ENCODE data around the gene MIPEP. TPM values are rescaled to one million over a fixed set of nuclear protein-coding genes. Genes with fewer than 3 reads are reported as not detected.

The MIPEP gene
- total and polyA plus RNA-seq, 9 of the 15 experiments (the other 6 are each of a cell fraction or from before 2014, with no cell fraction given), result 1.7 to 19.3 (median 13.1) TPM

DNA sequence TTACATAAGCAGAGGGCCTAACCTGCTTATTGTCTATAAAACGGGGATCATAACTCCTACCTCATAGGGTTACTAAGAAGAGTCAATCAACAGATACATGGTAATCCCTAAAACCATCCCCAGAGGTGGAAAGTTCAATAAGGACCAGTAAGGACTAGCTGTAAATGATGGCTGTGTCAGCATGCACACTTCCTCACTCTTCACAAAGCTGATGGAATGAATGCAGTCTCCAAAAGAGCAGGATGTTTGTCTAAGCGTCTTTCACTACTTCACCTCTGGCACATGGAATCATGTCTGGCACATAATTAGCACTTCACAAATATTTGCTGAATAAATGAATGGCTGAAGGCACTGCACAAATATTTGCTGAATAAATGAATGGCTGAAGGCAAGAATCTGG lies 134.2 kb downstream of the MIPEP start:
- H3K4me1 ChIP-seq (replicated peaks in 1 of 2; ENCODE audit: control insufficient read depth in 2 of 2, insufficient read depth in 2 of 2, low read length in 2 of 2), result no peaks in the 10 kb centered on the region
- no peaks in the 10 kb centered on the region for H3K36me3 ChIP-seq (ENCODE audit: control insufficient read depth, insufficient read depth, low read length)
- CTCF ChIA-PET (ENCODE audit: low intra/inter-chr PET ratio), result no interaction called here
- H3K9me3 ChIP-seq (replicated peaks; ENCODE audit: control insufficient read depth, insufficient read depth, low read depth, low read length), result no peaks in the 10 kb centered on the region
- POLR2A ChIA-PET, result interaction anchor here (0.7 kb wide), 1 partner anchor 34 kb away, joined by 3 read pairs; no protein-coding TSS in a partner anchor
- DNase-seq (ENCODE audit: extremely low read depth in 1 of 4, low spot score in 3 of 4) (no peak), FAIRE-seq (no peak), ATAC-seq (no peak)
- BruUV-seq (replicated peaks), result no TSS peak
- no peak overlapping the region for H2AFZ ChIP-seq (ENCODE audit: low read depth, low read length)
- intact Hi-C loops (cut with micrococcal nuclease), result no loop called here
- H4K20me1 ChIP-seq (replicated peaks; ENCODE audit: control insufficient read depth, insufficient read depth, low read length), result no peaks in the 10 kb centered on the region
- H3K9ac ChIP-seq (ENCODE audit: insufficient read depth in 1 of 2, low read depth in 2 of 2, low read length in 2 of 2), result no peak overlapping the region
- H3K9me1 ChIP-seq (ENCODE audit: control insufficient read depth, insufficient read depth, low read length), result no peaks in the 10 kb centered on the region
- in situ Hi-C loops (cut with MboI), result no loop called here
- 12% methylated on average over 2 of the region's 2 CpGs for WGBS (ENCODE audit: insufficient coverage, low coverage, missing lambda C conversion rate)
- H3K27ac ChIP-seq (ENCODE audit: extremely low read depth, low read depth, low read length), result no peak overlapping the region
- TF ChIP-seq ZNF143 (CRISPR knock-in tag; IDR thresholded peaks at IDR 0.05) (no peak), CBX1 (IDR thresholded peaks at IDR 0.05; ENCODE audit: low read depth) (no peak), ZNF445 (CRISPR knock-in tag; IDR thresholded peaks at IDR 0.05; ENCODE audit: low read depth) (no peak), CBFA2T2 (conservative IDR thresholded peaks at IDR 0.05) (no peak), RUNX1 (IDR thresholded peaks at IDR 0.05; ENCODE audit: low read depth) (no peak), BRF1 (IDR thresholded peaks at IDR 0.05; ENCODE audit: borderline replicate concordance, extremely low read depth, insufficient read length) (no peak), FOXJ2 (tag; IDR thresholded peaks at IDR 0.05) (no peak), ZNF785 (CRISPR knock-in tag; IDR thresholded peaks at IDR 0.05) (no peak), XRCC5 (IDR thresholded peaks at IDR 0.05; ENCODE audit: low read depth, low read length) (no peak), ZBED1 (IDR thresholded peaks at IDR 0.05) (no peak), SMARCC2 (IDR thresholded peaks at IDR 0.05; ENCODE audit: low read depth) (no peak)
- TF ChIP-seq, protein P1, sequence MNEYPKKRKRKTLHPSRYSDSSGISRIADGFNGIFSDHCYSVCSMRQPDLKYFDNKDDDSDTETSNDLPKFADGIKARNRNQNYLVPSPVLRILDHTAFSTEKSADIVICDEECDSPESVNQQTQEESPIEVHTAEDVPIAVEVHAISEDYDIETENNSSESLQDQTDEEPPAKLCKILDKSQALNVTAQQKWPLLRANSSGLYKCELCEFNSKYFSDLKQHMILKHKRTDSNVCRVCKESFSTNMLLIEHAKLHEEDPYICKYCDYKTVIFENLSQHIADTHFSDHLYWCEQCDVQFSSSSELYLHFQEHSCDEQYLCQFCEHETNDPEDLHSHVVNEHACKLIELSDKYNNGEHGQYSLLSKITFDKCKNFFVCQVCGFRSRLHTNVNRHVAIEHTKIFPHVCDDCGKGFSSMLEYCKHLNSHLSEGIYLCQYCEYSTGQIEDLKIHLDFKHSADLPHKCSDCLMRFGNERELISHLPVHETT (CRISPR knock-in tag; conservative IDR thresholded peaks at IDR 0.05 in 1 of 2, IDR thresholded peaks at IDR 0.05 in 1 of 2), result no peak
- TF ChIP-seq, protein P2, sequence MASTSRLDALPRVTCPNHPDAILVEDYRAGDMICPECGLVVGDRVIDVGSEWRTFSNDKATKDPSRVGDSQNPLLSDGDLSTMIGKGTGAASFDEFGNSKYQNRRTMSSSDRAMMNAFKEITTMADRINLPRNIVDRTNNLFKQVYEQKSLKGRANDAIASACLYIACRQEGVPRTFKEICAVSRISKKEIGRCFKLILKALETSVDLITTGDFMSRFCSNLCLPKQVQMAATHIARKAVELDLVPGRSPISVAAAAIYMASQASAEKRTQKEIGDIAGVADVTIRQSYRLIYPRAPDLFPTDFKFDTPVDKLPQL (IDR thresholded peaks at IDR 0.05; ENCODE audit: extremely low read depth, insufficient read length), result no peak
- TF ChIP-seq, protein P3, sequence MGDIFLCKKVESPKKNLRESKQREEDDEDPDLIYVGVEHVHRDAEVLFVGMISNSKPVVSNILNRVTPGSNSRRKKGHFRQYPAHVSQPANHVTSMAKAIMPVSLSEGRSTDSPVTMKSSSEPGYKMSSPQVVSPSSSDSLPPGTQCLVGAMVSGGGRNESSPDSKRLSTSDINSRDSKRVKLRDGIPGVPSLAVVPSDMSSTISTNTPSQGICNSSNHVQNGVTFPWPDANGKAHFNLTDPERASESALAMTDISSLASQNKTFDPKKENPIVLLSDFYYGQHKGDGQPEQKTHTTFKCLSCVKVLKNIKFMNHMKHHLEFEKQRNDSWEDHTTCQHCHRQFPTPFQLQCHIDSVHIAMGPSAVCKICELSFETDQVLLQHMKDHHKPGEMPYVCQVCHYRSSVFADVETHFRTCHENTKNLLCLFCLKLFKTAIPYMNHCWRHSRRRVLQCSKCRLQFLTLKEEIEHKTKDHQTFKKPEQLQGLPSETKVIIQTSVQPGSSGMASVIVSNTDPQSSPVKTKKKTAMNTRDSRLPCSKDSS (IDR thresholded peaks at IDR 0.05; ENCODE audit: low read depth, partially characterized antibody), result no peak
- TF ChIP-seq, protein P4, sequence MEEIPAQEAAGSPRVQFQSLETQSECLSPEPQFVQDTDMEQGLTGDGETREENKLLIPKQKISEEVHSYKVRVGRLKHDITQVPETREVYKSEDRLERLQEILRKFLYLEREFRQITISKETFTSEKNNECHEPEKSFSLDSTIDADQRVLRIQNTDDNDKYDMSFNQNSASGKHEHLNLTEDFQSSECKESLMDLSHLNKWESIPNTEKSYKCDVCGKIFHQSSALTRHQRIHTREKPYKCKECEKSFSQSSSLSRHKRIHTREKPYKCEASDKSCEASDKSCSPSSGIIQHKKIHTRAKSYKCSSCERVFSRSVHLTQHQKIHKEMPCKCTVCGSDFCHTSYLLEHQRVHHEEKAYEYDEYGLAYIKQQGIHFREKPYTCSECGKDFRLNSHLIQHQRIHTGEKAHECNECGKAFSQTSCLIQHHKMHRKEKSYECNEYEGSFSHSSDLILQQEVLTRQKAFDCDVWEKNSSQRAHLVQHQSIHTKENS (CRISPR knock-in tag; IDR thresholded peaks at IDR 0.05), result no peak
- H3K27me3 ChIP-seq (ENCODE audit: control insufficient read depth in 2 of 2, insufficient read depth in 2 of 2, low read length in 2 of 2), result no peaks in the 10 kb centered on the region
- no peak overlapping the region for H3K4me2 ChIP-seq (ENCODE audit: insufficient read depth, low read length)
- no peaks in the 10 kb centered on the region for H3K79me2 ChIP-seq (ENCODE audit: control insufficient read depth, insufficient read depth, low read length)
- no peak overlapping the region for H3K4me3 ChIP-seq

All from K562 (cell line).